ENCODE data around the gene HSPBP1.

The HSPBP1 gene

GRCh38 chr19:55258476-55258827 is 21.5 kb downstream of the HSPBP1 start:
- peak in 3 of 10 donors; percentile 16 to 87 (median 82) for DNase-seq
- intact Hi-C loops (cut with DNase I): loop anchor here (2.0 kb wide), 1 partner anchor 42 kb away; no protein-coding TSS in a partner anchor

GRCh38 chr19:55257461-55258420 is 22.2 kb downstream of the HSPBP1 start:
- peak in 3 of 10 donors; percentile 67 to 84 (median 79) for DNase-seq
- intact Hi-C loops (cut with DNase I): loop anchor here (1.0 to 2.0 kb wide), 2 partner anchors 22 to 41 kb away; no protein-coding TSS in a partner anchor

- peak in 3 of 10 donors; percentile 69 to 86 (median 77) for DNase-seq
- intact Hi-C loops (cut with DNase I): loop anchor here (1.0 kb wide), 1 partner anchor 22 kb away; no protein-coding TSS in a partner anchor
Observed at GRCh38 chr19:55256562-55257460, 23.1 kb downstream of the HSPBP1 start.

- peak in 3 of 10 donors; percentile 74 to 76 (median 75) for DNase-seq
- intact Hi-C loops (cut with DNase I): no loop called here
Observed at GRCh38 chr19:55255618-55256423, 24.1 kb downstream of the HSPBP1 start.

GRCh38 chr19:55254625-55254977 is 25.3 kb downstream of the HSPBP1 start:
- DNase-seq: peak in 1 of 10 donors; percentile 27
- intact Hi-C loops (cut with DNase I): no loop called here

- peak in 3 of 10 donors; percentile 66 to 79 (median 75) for DNase-seq
- intact Hi-C loops (cut with DNase I): no loop called here
Observed at GRCh38 chr19:55253842-55254624, 25.9 kb downstream of the HSPBP1 start.

GRCh38 chr19:55252760-55253663 is 26.9 kb downstream of the HSPBP1 start:
- peak in 3 of 10 donors; percentile 46 to 62 (median 55) for DNase-seq
- intact Hi-C loops (cut with DNase I): no loop called here

GRCh38 chr19:55251341-55252081 is 28.4 kb downstream of the HSPBP1 start:
- intact Hi-C loops (cut with DNase I): no loop called here
- DNase-seq: peak in 3 of 10 donors; percentile 49 to 73 (median 60)

GRCh38 chr19:55250262-55251036 is 29.5 kb downstream of the HSPBP1 start:
- intact Hi-C loops (cut with DNase I): no loop called here
- DNase-seq: peak in 3 of 10 donors; percentile 40 to 74 (median 67)

- peak in 3 of 10 donors; percentile 59 to 65 (median 62) for DNase-seq
- intact Hi-C loops (cut with DNase I): no loop called here
Observed at GRCh38 chr19:55249841-55250240, 30.1 kb downstream of the HSPBP1 start.

- DNase-seq: peak in 1 of 10 donors; percentile 39
- intact Hi-C loops (cut with DNase I): no loop called here
Observed at GRCh38 chr19:55248704-55249103, 31.2 kb downstream of the HSPBP1 start.

GRCh38 chr19:55248166-55248675 is 31.7 kb downstream of the HSPBP1 start:
- peak in 3 of 10 donors; percentile 20 to 59 (median 51) for DNase-seq
- intact Hi-C loops (cut with DNase I): no loop called here

- intact Hi-C loops (cut with DNase I): no loop called here
- DNase-seq: peak in 3 of 10 donors; percentile 70 to 80 (median 79)
Observed at GRCh38 chr19:55247621-55248099, 32.2 kb downstream of the HSPBP1 start.

GRCh38 chr19:55246462-55247451 is 33.2 kb downstream of the HSPBP1 start:
- peak in 3 of 10 donors; percentile 53 to 82 (median 75) for DNase-seq
- intact Hi-C loops (cut with DNase I): no loop called here
